SU-DHL-6 (cell line): Measurements from ENCODE around the gene GOLPH3.

Experiments
- EZH2phosphoT487 ChIP-seq: fragments of 200-600 bp; sonication (generic), shearing (Covaris generic); conservative IDR thresholded peaks from 2 replicates; pipeline ENCODE4 v1.6.1; 2018; ENCODE audit warnings: mild to moderate bottlenecking, antibody characterized with exemption, low read length, moderate library complexity, mixed read lengths
- TF ChIP-seq, protein P1 (sequence below): fragments of 200-600 bp; sonication (generic); IDR thresholded peaks from one replicate; pipeline ENCODE4 v1.5.1; 2017; ENCODE audit warnings: antibody characterized with exemption, mild to moderate bottlenecking, low read length, moderate library complexity; ENCODE audit not compliant: insufficient read depth, poor library complexity, severe bottlenecking

DNA sequence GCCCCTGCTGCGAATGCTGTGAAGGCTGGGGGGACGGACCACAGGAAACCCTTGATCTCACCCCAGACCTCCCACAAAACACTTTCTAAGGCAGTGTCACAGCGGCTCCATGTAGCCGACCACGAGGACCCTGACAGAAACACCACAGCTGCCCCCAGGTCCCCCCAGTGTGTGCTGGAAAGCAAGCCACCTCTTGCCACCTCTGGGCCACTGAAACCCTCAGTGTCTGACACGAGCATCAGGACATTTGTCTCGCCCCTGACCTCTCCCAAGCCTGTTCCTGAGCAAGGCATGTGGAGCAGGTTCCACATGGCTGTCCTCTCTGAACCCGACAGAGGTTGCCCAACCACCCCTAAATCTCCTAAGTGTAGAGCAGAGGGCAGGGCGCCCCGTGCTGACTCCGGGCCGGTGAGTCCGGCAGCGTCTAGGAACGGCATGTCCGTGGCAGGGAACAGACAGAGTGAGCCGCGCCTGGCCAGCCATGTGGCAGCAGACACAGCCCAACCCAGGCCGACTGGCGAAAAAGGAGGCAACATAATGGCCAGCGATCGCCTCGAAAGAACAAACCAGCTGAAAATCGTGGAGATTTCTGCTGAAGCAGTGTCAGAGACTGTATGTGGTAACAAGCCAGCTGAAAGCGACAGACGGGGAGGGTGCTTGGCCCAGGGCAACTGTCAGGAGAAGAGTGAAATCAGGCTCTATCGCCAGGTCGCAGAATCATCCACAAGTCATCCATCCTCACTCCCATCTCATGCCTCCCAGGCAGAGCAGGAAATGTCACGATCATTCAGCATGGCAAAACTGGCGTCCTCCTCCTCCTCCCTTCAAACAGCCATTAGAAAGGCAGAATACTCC is 84.7 kb downstream of the GOLPH3 start:
- TF ChIP-seq, protein P1, sequence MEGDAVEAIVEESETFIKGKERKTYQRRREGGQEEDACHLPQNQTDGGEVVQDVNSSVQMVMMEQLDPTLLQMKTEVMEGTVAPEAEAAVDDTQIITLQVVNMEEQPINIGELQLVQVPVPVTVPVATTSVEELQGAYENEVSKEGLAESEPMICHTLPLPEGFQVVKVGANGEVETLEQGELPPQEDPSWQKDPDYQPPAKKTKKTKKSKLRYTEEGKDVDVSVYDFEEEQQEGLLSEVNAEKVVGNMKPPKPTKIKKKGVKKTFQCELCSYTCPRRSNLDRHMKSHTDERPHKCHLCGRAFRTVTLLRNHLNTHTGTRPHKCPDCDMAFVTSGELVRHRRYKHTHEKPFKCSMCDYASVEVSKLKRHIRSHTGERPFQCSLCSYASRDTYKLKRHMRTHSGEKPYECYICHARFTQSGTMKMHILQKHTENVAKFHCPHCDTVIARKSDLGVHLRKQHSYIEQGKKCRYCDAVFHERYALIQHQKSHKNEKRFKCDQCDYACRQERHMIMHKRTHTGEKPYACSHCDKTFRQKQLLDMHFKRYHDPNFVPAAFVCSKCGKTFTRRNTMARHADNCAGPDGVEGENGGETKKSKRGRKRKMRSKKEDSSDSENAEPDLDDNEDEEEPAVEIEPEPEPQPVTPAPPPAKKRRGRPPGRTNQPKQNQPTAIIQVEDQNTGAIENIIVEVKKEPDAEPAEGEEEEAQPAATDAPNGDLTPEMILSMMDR, result no peak
- no peak for TF ChIP-seq EZH2phosphoT487
